ENCODE data around the gene HYI. TPM values are rescaled to one million over a fixed set of nuclear protein-coding genes. Genes with fewer than 3 reads are reported as not detected.
"Not testable (repeated sequence)": the region's sequence is repeated elsewhere in the genome, so short reads cannot be mapped to it uniquely, and the experiment has no call there.

The HYI gene
- total RNA-seq, 1 donor from 2014 or later = 72.6 TPM

DNA sequence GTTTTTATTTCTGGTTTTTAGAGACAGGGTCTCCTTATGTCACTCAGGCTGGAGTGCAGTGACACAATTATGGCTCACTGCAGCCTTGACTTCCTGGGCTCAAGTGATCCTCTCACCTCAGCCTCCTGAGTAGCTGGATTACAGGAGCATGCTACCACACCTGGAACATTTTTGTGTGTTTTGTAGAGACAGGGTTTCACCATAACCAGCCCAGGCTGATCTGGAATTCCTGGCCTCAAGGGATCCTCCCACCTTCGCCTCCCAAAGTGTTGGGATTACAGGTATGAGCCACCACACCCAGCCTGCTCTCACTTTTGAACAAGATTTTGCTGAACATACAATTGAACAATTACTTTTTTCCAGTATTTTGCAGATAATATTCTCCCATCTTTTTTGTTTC is 24.0 kb upstream of the HYI start:
- peaks cover 12% of the 10 kb centered on the region for H3K4me1 ChIP-seq
- no peaks in the 10 kb centered on the region for H3K36me3 ChIP-seq
- no peak overlapping the region for H3K4me3 ChIP-seq
- DNase-seq = no peak
- no peak overlapping the region for H3K27ac ChIP-seq
- intact Hi-C loops (cut with DNase I) = no loop called here
- H3K27me3 ChIP-seq = no peaks in the 10 kb centered on the region
- no peaks in the 10 kb centered on the region for H3K9me3 ChIP-seq
- TF ChIP-seq, protein P1, sequence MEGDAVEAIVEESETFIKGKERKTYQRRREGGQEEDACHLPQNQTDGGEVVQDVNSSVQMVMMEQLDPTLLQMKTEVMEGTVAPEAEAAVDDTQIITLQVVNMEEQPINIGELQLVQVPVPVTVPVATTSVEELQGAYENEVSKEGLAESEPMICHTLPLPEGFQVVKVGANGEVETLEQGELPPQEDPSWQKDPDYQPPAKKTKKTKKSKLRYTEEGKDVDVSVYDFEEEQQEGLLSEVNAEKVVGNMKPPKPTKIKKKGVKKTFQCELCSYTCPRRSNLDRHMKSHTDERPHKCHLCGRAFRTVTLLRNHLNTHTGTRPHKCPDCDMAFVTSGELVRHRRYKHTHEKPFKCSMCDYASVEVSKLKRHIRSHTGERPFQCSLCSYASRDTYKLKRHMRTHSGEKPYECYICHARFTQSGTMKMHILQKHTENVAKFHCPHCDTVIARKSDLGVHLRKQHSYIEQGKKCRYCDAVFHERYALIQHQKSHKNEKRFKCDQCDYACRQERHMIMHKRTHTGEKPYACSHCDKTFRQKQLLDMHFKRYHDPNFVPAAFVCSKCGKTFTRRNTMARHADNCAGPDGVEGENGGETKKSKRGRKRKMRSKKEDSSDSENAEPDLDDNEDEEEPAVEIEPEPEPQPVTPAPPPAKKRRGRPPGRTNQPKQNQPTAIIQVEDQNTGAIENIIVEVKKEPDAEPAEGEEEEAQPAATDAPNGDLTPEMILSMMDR (IDR thresholded peaks at IDR 0.05) = no peak
- no peak for ATAC-seq

DNA sequence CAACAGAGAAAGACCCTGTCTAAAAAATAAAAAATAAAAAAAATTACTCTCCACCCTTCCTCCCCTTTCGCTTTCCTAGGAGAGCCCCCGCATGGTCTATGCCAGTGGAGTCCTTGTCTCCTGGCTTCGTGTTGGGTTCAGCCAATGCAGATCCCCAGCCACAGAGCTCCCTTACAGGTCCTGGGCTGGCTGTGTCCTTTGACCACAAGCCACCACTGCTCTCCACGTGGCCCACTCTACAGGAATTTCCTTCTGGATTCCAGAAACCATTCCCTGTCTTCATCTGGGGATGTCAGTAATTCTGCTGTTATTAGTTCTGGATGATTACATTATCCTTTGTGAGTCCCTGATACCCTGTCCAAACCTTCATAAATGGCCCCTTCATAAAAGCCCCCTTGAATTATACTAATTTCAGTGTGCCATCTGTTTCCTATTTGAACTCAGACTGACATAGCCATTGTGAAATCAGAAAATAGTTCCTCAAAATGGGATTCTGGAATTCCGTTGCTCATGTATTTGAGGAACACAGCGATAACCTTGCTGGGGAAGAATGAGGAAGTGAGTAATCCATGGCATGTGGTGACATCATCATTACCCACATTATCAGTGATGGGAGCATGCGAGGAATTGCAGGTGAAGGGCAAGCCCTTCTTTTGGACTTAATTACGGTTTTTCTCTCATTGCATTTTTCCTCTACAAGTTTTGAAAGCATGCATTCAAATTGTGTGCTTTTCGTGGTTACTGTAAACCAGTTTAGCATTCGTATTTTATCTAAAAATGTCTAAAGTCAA is 22.1 kb upstream of the HYI start:
- DNase-seq; H3K9me3 ChIP-seq; H3K27me3 ChIP-seq; H3K36me3 ChIP-seq; H3K4me1 ChIP-seq; H3K27ac ChIP-seq; H3K4me3 ChIP-seq; intact Hi-C loops (cut with DNase I): not testable (repeated sequence)
- peak; percentile 67 for ATAC-seq

DNA sequence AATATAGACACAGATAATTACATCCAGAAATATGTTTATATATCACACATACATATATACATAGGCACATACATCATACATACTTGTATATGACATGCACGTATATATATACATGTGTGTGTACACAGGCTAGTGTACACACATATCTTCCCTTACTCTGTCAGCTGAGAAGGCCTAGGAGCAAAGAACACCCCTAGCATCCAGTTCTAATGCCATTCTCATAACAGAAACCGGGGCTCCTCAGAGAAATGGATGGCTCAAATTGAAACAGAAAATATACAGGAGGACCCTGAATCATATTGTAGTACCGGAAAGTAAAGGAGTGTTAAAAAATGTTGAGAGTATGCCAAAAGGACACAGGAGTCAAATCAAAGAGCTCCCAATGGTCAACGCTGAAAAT is 19.7 kb upstream of the HYI start:
- Histone ChIP-seq H3K27me3 (no peaks in the 10 kb centered on the region), H3K4me1 (peaks cover 6% of the 10 kb centered on the region), H3K4me3 (no peak overlapping the region), H3K36me3 (no peaks in the 10 kb centered on the region), H3K27ac (no peak overlapping the region), H3K9me3 (no peaks in the 10 kb centered on the region)
- intact Hi-C loops (cut with DNase I) = no loop called here
- TF ChIP-seq, protein P1 (IDR thresholded peaks at IDR 0.05) = no peak
- DNase-seq (no peak), ATAC-seq (no peak)

DNA sequence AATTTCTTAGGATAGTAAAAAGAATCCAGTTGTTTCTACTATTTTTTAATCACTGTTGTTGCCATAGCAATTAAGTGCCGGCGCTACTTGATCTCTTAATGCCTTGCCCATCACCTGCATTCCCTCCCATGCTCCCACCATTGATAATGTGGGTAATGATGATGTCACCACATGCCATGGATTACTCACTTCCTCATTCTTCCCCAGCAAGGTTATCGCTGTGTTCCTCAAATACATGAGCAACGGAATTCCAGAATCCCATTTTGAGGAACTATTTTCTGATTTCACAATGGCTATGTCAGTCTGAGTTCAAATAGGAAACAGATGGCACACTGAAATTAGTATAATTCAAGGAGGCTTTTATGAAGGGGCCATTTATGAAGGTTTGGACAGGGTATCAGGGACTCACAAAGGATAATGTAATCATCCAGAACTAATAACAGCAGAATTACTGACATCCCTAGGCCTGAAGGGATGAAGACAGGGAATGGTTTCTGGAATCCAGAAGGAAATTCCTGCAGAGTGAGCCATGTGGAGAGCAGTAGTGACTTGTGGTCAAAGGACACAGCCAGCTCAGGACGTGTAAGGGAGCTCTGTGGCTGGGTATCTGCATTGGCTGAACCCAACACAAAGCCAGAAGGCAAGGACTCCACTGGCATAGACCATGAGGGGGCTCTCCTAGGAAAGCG is 18.9 kb upstream of the HYI start:
- H3K9me3 ChIP-seq; H3K27me3 ChIP-seq; DNase-seq; H3K27ac ChIP-seq; intact Hi-C loops (cut with DNase I); H3K4me3 ChIP-seq; H3K36me3 ChIP-seq; H3K4me1 ChIP-seq: not testable (repeated sequence)
- peak; percentile 45 for ATAC-seq

DNA sequence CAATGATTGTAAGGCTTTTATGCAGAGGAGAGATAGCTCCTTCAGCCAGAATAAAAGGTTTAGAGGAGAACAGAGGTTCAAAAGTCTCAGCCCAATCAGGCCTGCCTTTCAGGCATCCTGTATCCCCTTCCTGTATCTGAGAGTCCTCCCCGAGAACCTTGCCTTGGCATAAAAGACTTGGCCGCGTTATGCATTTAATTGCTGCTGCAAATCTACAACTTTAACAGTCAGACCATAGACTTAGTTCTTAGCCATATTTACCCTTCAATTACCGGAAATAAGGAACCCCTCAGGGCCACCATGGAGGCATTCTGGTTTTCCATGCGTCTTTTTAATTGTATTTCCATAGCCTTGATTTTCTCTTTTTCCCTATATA is 18.3 kb upstream of the HYI start:
- no peak for DNase-seq
- no peak overlapping the region for H3K27ac ChIP-seq

DNA sequence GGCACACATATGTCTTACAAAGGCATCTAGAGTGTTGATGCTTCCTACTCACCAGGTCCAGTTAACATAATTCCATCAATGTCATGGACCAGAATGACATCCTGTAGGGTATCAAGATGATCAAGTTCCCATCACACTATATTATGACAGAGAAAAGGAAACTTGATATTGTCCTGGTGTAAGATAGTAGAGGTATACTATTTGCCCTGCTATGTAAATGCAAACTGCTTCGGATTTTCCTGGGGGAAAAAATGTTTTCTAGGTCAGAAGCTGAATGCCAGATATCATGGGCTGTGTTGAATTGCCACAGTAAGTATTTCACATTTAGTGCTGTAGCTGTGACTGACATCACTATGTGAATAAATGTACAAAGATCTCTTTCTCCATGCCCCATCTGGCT is 16.2 kb upstream of the HYI start:
- Histone ChIP-seq H3K27me3 (no peaks in the 10 kb centered on the region), H3K4me1 (peaks cover 6% of the 10 kb centered on the region), H3K9me3 (no peaks in the 10 kb centered on the region), H3K27ac (no peak overlapping the region), H3K4me3 (no peak overlapping the region), H3K36me3 (no peaks in the 10 kb centered on the region)
- intact Hi-C loops (cut with DNase I) = no loop called here
- TF ChIP-seq, protein P1 (IDR thresholded peaks at IDR 0.05) = no peak
- DNase-seq = no peak
- ATAC-seq = no peak

More for the DNA sequence above, 18.3 kb upstream of the HYI start:
- no peaks in the 10 kb centered on the region for H3K36me3 ChIP-seq
- no peaks in the 10 kb centered on the region for H3K27me3 ChIP-seq
- peaks cover 6% of the 10 kb centered on the region for H3K4me1 ChIP-seq
- intact Hi-C loops (cut with DNase I) = no loop called here
- TF ChIP-seq, protein P1 (IDR thresholded peaks at IDR 0.05) = no peak
- H3K9me3 ChIP-seq = no peaks in the 10 kb centered on the region
- no peak overlapping the region for H3K4me3 ChIP-seq
- no peak for ATAC-seq

All from upper lobe of right lung (tissue), 1 donor.